Fibroblast of lung (primary cell): ENCODE measurements around the gene SGPP2. TPM values are rescaled to one million over a fixed set of nuclear protein-coding genes. Genes with fewer than 3 reads are reported as not detected.

Experiments
- DNase-seq, 2 donors: peaks; one replicate each; pipeline versions ENCODE4 v3.0.0 to v3.0.0-alpha.2; 2010; ENCODE audit warnings: low read depth in 2 of 2
- H2AFZ ChIP-seq: 2 replicates; pipeline ENCODE4 v1.5.1; 2012; ENCODE audit warnings: low read length, control low read depth, inconsistent platforms
- H3K27ac ChIP-seq: 2 replicates; pipeline ENCODE4 v1.5.1; 2011; ENCODE audit warnings: low read length, control low read depth; ENCODE audit not compliant: insufficient read depth
- H3K27me3 ChIP-seq: 2 replicates; pipeline ENCODE4 v1.5.1; 2011; ENCODE audit warnings: mild to moderate bottlenecking, low read length; ENCODE audit not compliant: control insufficient read depth, insufficient read depth
- H3K36me3 ChIP-seq: 2 replicates; pipeline ENCODE4 v1.5.1; 2011; ENCODE audit warnings: low read length; ENCODE audit not compliant: control insufficient read depth, insufficient read depth
- H3K4me1 ChIP-seq: 2 replicates; pipeline ENCODE4 v1.5.1; 2011; ENCODE audit warnings: low read length; ENCODE audit not compliant: control insufficient read depth, insufficient read depth; ENCODE audit errors: extremely low read depth
- H3K4me2 ChIP-seq: 2 replicates; pipeline ENCODE4 v1.5.1; 2011; ENCODE audit warnings: low read length, control low read depth; ENCODE audit not compliant: insufficient read depth; ENCODE audit errors: extremely low read depth
- H3K4me3 ChIP-seq, 4 experiments: fragments of 200-600 bp in 1 of 4; sonication (generic) in 1 of 4; replicated peaks in 1 of 4; 2 replicates each; pipeline ENCODE4 v1.5.1; 2011 to 2016; ENCODE audit warnings: low read length in 4 of 4, low read depth in 3 of 4, mild to moderate bottlenecking in 3 of 4, control low read depth in 2 of 4, inconsistent platforms in 1 of 4, mixed read lengths in 1 of 4; ENCODE audit not compliant: insufficient read depth in 1 of 4; ENCODE audit errors: control extremely low read depth in 1 of 4
- H3K79me2 ChIP-seq: 2 replicates; pipeline ENCODE4 v1.5.1; 2012; ENCODE audit warnings: mild to moderate bottlenecking, low read length, inconsistent platforms; ENCODE audit not compliant: control insufficient read depth, insufficient read depth
- H3K9ac ChIP-seq: 2 replicates; pipeline ENCODE4 v1.5.1; 2011; ENCODE audit warnings: mild to moderate bottlenecking, low read length, control low read depth; ENCODE audit not compliant: insufficient read depth
- H3K9me3 ChIP-seq: 2 replicates; pipeline ENCODE4 v1.5.1; 2012; ENCODE audit warnings: low read depth, low read length; ENCODE audit not compliant: control insufficient read depth, insufficient read depth
- H4K20me1 ChIP-seq: 2 replicates; pipeline ENCODE4 v1.5.1; 2011; ENCODE audit warnings: low read length; ENCODE audit not compliant: control insufficient read depth, insufficient read depth; ENCODE audit errors: extremely low read depth
- CTCF ChIP-seq, 2 donors: IDR thresholded peaks in 1 of 2; conservative IDR thresholded peaks in 1 of 2; 1 replicate in 1 of 2; 2 replicates in 1 of 2; pipeline ENCODE4 v1.5.1; 2011 to 2012; ENCODE audit warnings: low read length in 2 of 2, control low read depth in 1 of 2, inconsistent platforms in 1 of 2, low read depth in 1 of 2, mild to moderate bottlenecking in 1 of 2
- EZH2 ChIP-seq: IDR thresholded peaks from 2 replicates; pipeline ENCODE4 v1.5.1; 2012; ENCODE audit warnings: low read length, control low read depth, mild to moderate bottlenecking; ENCODE audit errors: missing control alignments
- polyA plus RNA-seq, 2 donors: library from polyadenylated mRNA; depleted of rRNA in 1 of 2; stranded (reverse) in 1 of 2; unstranded in 1 of 2; fragments of >200 nt; gene quantifications; 2 replicates each; pipeline ENCODE4 v1.2.1, GENCODE V29; 2011 to 2012; ENCODE audit warnings: missing spikeins in 1 of 2
- total RNA-seq: library from RNA; depleted of rRNA; stranded (reverse); fragments of >200 nt; gene quantifications from 2 replicates; pipeline ENCODE4 v1.2.1, GENCODE V29; 2014

The SGPP2 gene
- total and polyA plus RNA-seq, 2 donors (not counting 1 experiment from before 2014, with no cell fraction given): not detected

- TF ChIP-seq CTCF (conservative IDR thresholded peaks at IDR 0.05 in 1 of 2, IDR thresholded peaks at IDR 0.05 in 1 of 2; ENCODE audit: low read depth in 1 of 2, low read length in 2 of 2) (no peak), EZH2 (no peak)
- H3K27me3 ChIP-seq: no peaks in the 10 kb centered on the region
- no peaks in the 10 kb centered on the region for H3K4me1 ChIP-seq
- no peak overlapping the region for H3K4me3 ChIP-seq
- H3K79me2 ChIP-seq: no peaks in the 10 kb centered on the region
- no peak overlapping the region for H2AFZ ChIP-seq
- H3K4me2 ChIP-seq: no peak overlapping the region
- H3K36me3 ChIP-seq: no peaks in the 10 kb centered on the region
- no peak for DNase-seq
- H4K20me1 ChIP-seq: no peaks in the 10 kb centered on the region
- H3K9ac ChIP-seq: no peak overlapping the region
- H3K9me3 ChIP-seq: no peaks in the 10 kb centered on the region
- no peak overlapping the region for H3K27ac ChIP-seq
These were observed 108.0 kb downstream of the SGPP2 start for GRCh38 chr2:222532315-222532714.

- Histone ChIP-seq H4K20me1 (no peaks in the 10 kb centered on the region), H3K9me3 (no peaks in the 10 kb centered on the region), H3K27ac (no peak overlapping the region), H2AFZ (no peak overlapping the region), H3K4me3 (no peak overlapping the region), H3K27me3 (no peaks in the 10 kb centered on the region), H3K9ac (no peak overlapping the region), H3K36me3 (no peaks in the 10 kb centered on the region), H3K4me1 (no peaks in the 10 kb centered on the region), H3K4me2 (no peak overlapping the region), H3K79me2 (no peaks in the 10 kb centered on the region)
- DNase-seq: no peak
- TF ChIP-seq CTCF (conservative IDR thresholded peaks at IDR 0.05 in 1 of 2, IDR thresholded peaks at IDR 0.05 in 1 of 2; ENCODE audit: low read depth in 1 of 2, low read length in 2 of 2) (no peak), EZH2 (no peak)
These were observed 111.1 kb downstream of the SGPP2 start for GRCh38 chr2:222535477-222535876.

- no peak for DNase-seq
- no peak overlapping the region for H3K27ac ChIP-seq
- no peaks in the 10 kb centered on the region for H3K27me3 ChIP-seq
- no peaks in the 10 kb centered on the region for H3K36me3 ChIP-seq
- TF ChIP-seq CTCF (conservative IDR thresholded peaks at IDR 0.05 in 1 of 2, IDR thresholded peaks at IDR 0.05 in 1 of 2; ENCODE audit: low read depth in 1 of 2, low read length in 2 of 2): no peak
- TF ChIP-seq EZH2: no peak
- H3K4me2 ChIP-seq: no peak overlapping the region
- H3K79me2 ChIP-seq: no peaks in the 10 kb centered on the region
- H3K4me1 ChIP-seq: no peaks in the 10 kb centered on the region
- H4K20me1 ChIP-seq: no peaks in the 10 kb centered on the region
- no peak overlapping the region for H3K9ac ChIP-seq
- H2AFZ ChIP-seq: no peak overlapping the region
- H3K4me3 ChIP-seq: no peak overlapping the region
- no peaks in the 10 kb centered on the region for H3K9me3 ChIP-seq
These were observed 114.2 kb downstream of the SGPP2 start for GRCh38 chr2:222538535-222538934.
